B cell (primary cell): ENCODE measurements around the gene HS3ST2. TPM values are rescaled to one million over a fixed set of nuclear protein-coding genes. Genes with fewer than 3 reads are reported as not detected.

Source experiments
- ATAC-seq: fragments of 200-7000 bp; cut with Tn5 transposase; one replicate; pipeline ENCODE4 v1.10.0; 2021; ENCODE audit warnings: low read depth, mild to moderate bottlenecking, moderate number of reproducible peaks, moderate library complexity
- CTCF ChIA-PET: fragments of 350-600 bp; sonication (Branson Sonifier 250); formaldehyde crosslinking; loops from one replicate; lab custom pipeline; 2021; ENCODE audit warnings: antibody characterized with exemption, inconsistent platforms; lab: Charles Lee
- POLR2A ChIA-PET: fragments of 350-600 bp; sonication (Branson Sonifier 250); formaldehyde crosslinking; loops from one replicate; lab custom pipeline; 2021; ENCODE audit warnings: antibody characterized with exemption; lab: Charles Lee
- DNase-seq: peaks from one replicate; pipeline ENCODE4 v3.0.0; 2013
- H2AFZ ChIP-seq: 2 replicates; pipeline ENCODE4 v1.6.1; 2012; ENCODE audit warnings: mild to moderate bottlenecking, low read depth, low read length; ENCODE audit not compliant: insufficient read depth, poor library complexity, severe bottlenecking
- H3K27ac ChIP-seq, 2 donors: 1 replicate in 1 of 2; 2 replicates in 1 of 2; pipeline ENCODE4 v1.5.1; 2012 to 2013; ENCODE audit warnings: low read length in 2 of 2, mild to moderate bottlenecking in 2 of 2, moderate library complexity in 1 of 2
- H3K27me3 ChIP-seq, 4 experiments: fragments of 200-600 bp in 1 of 4; sonication (generic) in 1 of 4; replicated peaks in 1 of 4; 1 replicate in 2 of 4; 2 replicates in 2 of 4; pipeline versions ENCODE4 v1.6.1 to v1.7.0; 2013 to 2016; ENCODE audit warnings: low read length in 3 of 4, mild to moderate bottlenecking in 2 of 4, mixed read lengths in 1 of 4, moderate library complexity in 1 of 4; ENCODE audit not compliant: insufficient read depth in 4 of 4, control insufficient read depth in 3 of 4; ENCODE audit errors: control extremely low read depth in 1 of 4
- H3K36me3 ChIP-seq, 2 experiments: replicated peaks in 1 of 2; 1 replicate in 1 of 2; 2 replicates in 1 of 2; pipeline versions ENCODE4 v1.6.1 to v1.7.1; 2013; ENCODE audit warnings: low read length in 1 of 2; ENCODE audit not compliant: insufficient read depth in 2 of 2, control insufficient read depth in 1 of 2; ENCODE audit errors: control extremely low read depth in 1 of 2, extremely low read depth in 1 of 2
- H3K4me1 ChIP-seq, 2 donors: fragments of 200-600 bp in 1 of 2; sonication (generic) in 1 of 2; 1 replicate in 1 of 2; 2 replicates in 1 of 2; pipeline versions ENCODE4 v1.5.1 to v1.6.1; 2013 to 2017; ENCODE audit warnings: low read length in 2 of 2; ENCODE audit not compliant: control insufficient read depth in 2 of 2, insufficient read depth in 2 of 2
- H3K4me2 ChIP-seq: replicated peaks from 2 replicates; pipeline ENCODE3; 2012; ENCODE audit warnings: mild to moderate bottlenecking, low read depth, low read length; ENCODE audit not compliant: poor library complexity, severe bottlenecking
- H3K4me3 ChIP-seq, 5 experiments: fragments of 200-600 bp in 1 of 5; sonication (generic) in 1 of 5; 1 replicate in 3 of 5; 2 replicates in 2 of 5; pipeline versions ENCODE4 v1.5.1 to v1.7.0; 2011 to 2016; ENCODE audit warnings: low read length in 4 of 5, mild to moderate bottlenecking in 4 of 5, low read depth in 2 of 5, control low read depth in 1 of 5, moderate library complexity in 1 of 5; ENCODE audit not compliant: insufficient read depth in 1 of 5; ENCODE audit errors: control extremely low read depth in 1 of 5, extremely low read depth in 1 of 5
- H3K79me2 ChIP-seq: fragments of 200-600 bp; sonication (generic); one replicate; pipeline ENCODE4 v1.6.0; 2016; ENCODE audit warnings: low read length; ENCODE audit not compliant: control insufficient read depth, insufficient read depth
- H3K9ac ChIP-seq: fragments of 200-600 bp; sonication (generic); 2 replicates; pipeline ENCODE4 v1.6.1; 2017; ENCODE audit warnings: mild to moderate bottlenecking, low read length, moderate library complexity
- H3K9me3 ChIP-seq, 3 donors: one replicate each; pipeline versions ENCODE4 v1.6.1 to v1.7.1; 2013; ENCODE audit warnings: low read length in 2 of 3; ENCODE audit not compliant: control insufficient read depth in 2 of 3, insufficient read depth in 1 of 3; ENCODE audit errors: control extremely low read depth in 1 of 3
- H4K20me1 ChIP-seq: 2 replicates; pipeline ENCODE4 v1.6.0; 2012; ENCODE audit warnings: mild to moderate bottlenecking, low read length; ENCODE audit not compliant: insufficient read depth, control insufficient read depth, poor library complexity, severe bottlenecking
- H3K27ac Mint-ChIP-seq: one replicate; pipeline ENCODE4 v1.8.0; 2021; ENCODE audit warnings: mixed read lengths
- H3K27me3 Mint-ChIP-seq: one replicate; pipeline ENCODE4 v1.8.0; 2021; ENCODE audit warnings: mixed read lengths
- H3K4me1 Mint-ChIP-seq: one replicate; pipeline ENCODE4 v1.8.0; 2021; ENCODE audit warnings: mixed read lengths
- H3K4me3 Mint-ChIP-seq: one replicate; pipeline ENCODE4 v1.8.0; 2021; ENCODE audit warnings: mixed read lengths
- H3K9me3 Mint-ChIP-seq: one replicate; pipeline ENCODE4 v1.8.0; 2022; ENCODE audit warnings: mixed read lengths; ENCODE audit not compliant: insufficient read depth
- CTCF ChIP-seq: fragments of 200-600 bp; IDR thresholded peaks from one replicate; pipeline ENCODE4 v1.8.0; 2022; ENCODE audit warnings: antibody characterized with exemption, mild to moderate bottlenecking
- EZH2 ChIP-seq: IDR thresholded peaks from 2 replicates; pipeline ENCODE4 v1.6.1; 2012; ENCODE audit warnings: borderline replicate concordance, low read depth, mild to moderate bottlenecking, moderate library complexity, low read length; ENCODE audit not compliant: insufficient read depth, poor library complexity, severe bottlenecking
- WGBS: methylation state at CpG from one replicate; pipeline ENCODE4 v1.1.5; 2013; ENCODE audit warnings: missing lambda C conversion rate; ENCODE audit not compliant: insufficient coverage; 5-methylcytosine and 5-hydroxymethylcytosine counted together
- intact Hi-C: fragments of 100-400 bp; cut with micrococcal nuclease; formaldehyde crosslinking; loops from one replicate; pipeline ENCODE4 v1.10.0; 2022
- polyA plus RNA-seq: library from polyadenylated mRNA; depleted of rRNA; stranded (reverse); fragments of >200 nt; gene quantifications from 2 replicates; pipeline ENCODE4 v1.2.3, GENCODE V29; 2012
- total RNA-seq, 2 donors: library from RNA; stranded (reverse); fragments of 120-200 nt in 1 of 2; gene quantifications; 1 replicate in 1 of 2; 2 replicates in 1 of 2; pipeline versions ENCODE4 v1.2.3 to v1.2.4, GENCODE V29; 2013 to 2022

The HS3ST2 gene
- total and polyA plus RNA-seq, 2 donors (not counting 1 experiment from before 2014, with no cell fraction given): not detected

- H3K4me3 Mint-ChIP-seq: no peak overlapping the region
- POLR2A ChIA-PET: no interaction called here
These were observed 128.1 kb downstream of the HS3ST2 start for GRCh38 chr16:22941970-22942501.

GRCh38 chr16:22942811-22943210 is 128.8 kb downstream of the HS3ST2 start:
- ChIA-PET POLR2A (no interaction called here), CTCF (no interaction called here)
- H3K27ac ChIP-seq: no peak overlapping the region
- H3K79me2 ChIP-seq: no peaks in the 10 kb centered on the region
- TF ChIP-seq CTCF: no peak
- Mint-ChIP-seq H3K4me1 (peaks cover 9% of the 10 kb centered on the region), H3K27me3 (peaks cover 10% of the 10 kb centered on the region), H3K27ac (no peak overlapping the region), H3K4me3 (no peak overlapping the region), H3K9me3 (no peaks in the 10 kb centered on the region)
- no peak overlapping the region for H3K4me2 ChIP-seq
- no peak for DNase-seq
- H4K20me1 ChIP-seq: no peaks in the 10 kb centered on the region
- H2AFZ ChIP-seq: no peak overlapping the region
- no peak for ATAC-seq
- H3K36me3 ChIP-seq: no peaks in the 10 kb centered on the region
- no CpG with 5 or more reads among the region's 1 CpG for WGBS
- H3K9ac ChIP-seq: no peak overlapping the region
- no peak overlapping the region for H3K4me3 ChIP-seq
- H3K4me1 ChIP-seq: peaks cover 0 to 3% of the 10 kb centered on the region in 2 donors
- H3K27me3 ChIP-seq: peaks cover 0 to 8% (median 4%) of the 10 kb centered on the region in 4 experiments
- intact Hi-C loops: no loop called here
- peaks cover 0 to 1% (median 0%) of the 10 kb centered on the region in 3 donors for H3K9me3 ChIP-seq

More at GRCh38 chr16:22941970-22942501, 128.1 kb downstream of the HS3ST2 start:
- Mint-ChIP-seq H3K27ac (no peak overlapping the region), H3K4me1 (peaks cover 5% of the 10 kb centered on the region), H3K9me3 (no peaks in the 10 kb centered on the region), H3K27me3 (peaks cover 10% of the 10 kb centered on the region)
- 100% methylated on average over 1 of the region's 2 CpGs for WGBS
- Histone ChIP-seq H3K36me3 (no peaks in the 10 kb centered on the region), H3K79me2 (no peaks in the 10 kb centered on the region), H3K27me3 (peaks cover 0 to 8% (median 3%) of the 10 kb centered on the region in 4 experiments), H2AFZ (no peak overlapping the region), H3K9me3 (peaks cover 0 to 1% (median 0%) of the 10 kb centered on the region in 3 donors), H4K20me1 (no peaks in the 10 kb centered on the region), H3K9ac (no peak overlapping the region), H3K27ac (no peak overlapping the region), H3K4me1 (peaks cover 0 to 3% of the 10 kb centered on the region in 2 donors), H3K4me2 (no peak overlapping the region), H3K4me3 (no peak overlapping the region)
- ATAC-seq (no peak), DNase-seq (no peak)
- CTCF ChIA-PET: no interaction called here
- intact Hi-C loops: no loop called here
- TF ChIP-seq CTCF (no peak), EZH2 (no peak)
